Fibroblast of peridontal ligament (primary cell): ENCODE results near the gene HRC.

Source experiments
- DNase-seq: peaks from one replicate; pipeline ENCODE4 v3.0.0-alpha.2; 2010; ENCODE audit errors: extremely low read depth

HRC gene

DNA sequence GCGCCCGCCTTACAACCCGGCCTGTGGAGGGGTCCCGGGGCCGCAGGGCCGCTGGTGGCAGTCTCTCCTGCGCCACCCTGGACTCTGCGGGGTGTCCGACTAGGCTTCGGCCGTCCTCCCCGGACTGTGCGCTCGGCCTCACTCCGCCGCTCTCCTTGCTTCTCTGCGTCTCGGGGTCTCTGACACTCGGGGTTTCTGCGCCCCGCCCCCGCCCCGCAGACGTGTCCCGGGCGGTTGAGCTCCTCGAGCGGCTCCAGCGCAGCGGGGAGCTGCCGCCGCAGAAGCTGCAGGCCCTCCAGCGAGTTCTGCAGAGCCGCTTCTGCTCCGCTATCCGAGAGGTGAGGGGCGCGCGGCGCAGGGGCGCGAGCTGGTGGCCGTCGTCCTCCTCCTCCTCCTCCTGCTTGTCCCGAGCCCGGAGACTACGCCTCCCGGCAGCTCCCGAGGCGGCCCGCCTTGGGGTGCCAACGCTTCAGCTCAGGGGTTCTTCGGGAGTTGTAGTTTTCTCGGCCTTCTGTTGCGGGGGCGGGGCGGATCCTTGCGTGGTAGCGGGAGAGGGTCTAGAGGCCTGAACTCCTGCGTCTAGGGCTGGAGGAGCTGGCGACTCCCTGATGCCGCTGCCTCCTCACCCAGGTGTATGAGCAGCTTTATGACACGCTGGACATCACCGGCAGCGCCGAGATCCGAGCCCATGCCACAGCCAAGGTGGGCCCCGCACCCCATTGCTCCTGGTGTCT is 40.4 kb downstream of the HRC start:
- DNase-seq: peak; percentile 45

GRCh38 chr19:49113762-49114629 is 41.2 kb downstream of the HRC start, which contains the start of gene LIN7B:
Gene LIN7B, plus strand, starts transcription at chr19:49114370. Its CDS starts 35 bp downstream, at chr19:49114405.
- peak; percentile 42 for DNase-seq

- no peak for DNase-seq
Observed at GRCh38 chr19:49111218-49111998, 43.8 kb downstream of the HRC start.

DNA sequence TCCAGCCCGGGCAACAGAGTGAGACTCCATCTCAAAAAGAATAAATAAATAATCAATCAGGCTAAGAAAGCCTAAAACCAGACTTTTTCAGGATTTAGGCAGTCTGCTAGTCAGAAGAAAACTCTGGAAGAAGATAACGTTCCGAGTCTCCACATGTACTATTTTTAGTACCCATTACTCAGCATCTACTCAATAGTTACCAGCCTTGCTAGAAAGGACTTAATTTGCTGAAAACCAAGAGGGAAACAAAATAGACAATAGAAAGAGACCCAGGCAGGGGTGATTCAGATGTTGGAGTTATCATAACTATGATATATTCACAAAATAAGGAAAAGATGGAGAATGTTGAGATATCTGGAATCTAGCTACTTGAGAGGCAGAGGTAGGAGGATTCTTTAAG is 44.6 kb downstream of the HRC start:
- DNase-seq: peak; percentile 68

DNA sequence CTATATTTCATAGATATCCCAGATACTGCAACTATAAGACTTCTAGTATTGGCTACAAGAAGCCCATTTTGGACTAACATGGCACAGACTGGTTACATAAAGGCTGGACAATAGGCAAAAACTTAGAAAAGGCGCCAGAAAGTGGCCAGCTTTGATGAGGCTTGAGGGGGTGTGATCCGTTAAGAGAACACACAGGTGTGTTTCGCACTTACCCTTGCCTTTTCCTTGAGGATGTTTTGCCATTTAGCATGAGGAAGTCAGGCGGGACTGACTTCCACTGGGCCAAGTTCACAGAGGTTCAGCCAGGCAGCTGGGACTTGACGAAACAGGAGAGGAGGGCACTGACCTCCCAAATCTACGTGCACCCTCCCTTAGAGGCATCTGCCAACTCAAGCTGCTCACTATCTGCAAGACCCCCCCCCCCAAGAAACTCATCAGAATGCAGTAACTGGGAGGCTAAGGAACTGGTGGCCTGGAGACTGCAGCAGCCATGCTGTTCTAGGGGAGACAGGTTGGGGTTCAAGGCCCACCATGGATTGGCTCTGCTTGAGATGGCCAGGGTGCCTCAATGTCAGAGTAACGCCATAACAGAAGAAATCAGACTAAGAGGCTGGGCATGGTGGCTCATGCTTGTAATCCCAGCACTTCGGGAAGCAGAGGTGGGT is 45.5 kb downstream of the HRC start:
- DNase-seq: no peak

GRCh38 chr19:49109051-49109450 is 46.1 kb downstream of the HRC start:
- DNase-seq: no peak

DNA sequence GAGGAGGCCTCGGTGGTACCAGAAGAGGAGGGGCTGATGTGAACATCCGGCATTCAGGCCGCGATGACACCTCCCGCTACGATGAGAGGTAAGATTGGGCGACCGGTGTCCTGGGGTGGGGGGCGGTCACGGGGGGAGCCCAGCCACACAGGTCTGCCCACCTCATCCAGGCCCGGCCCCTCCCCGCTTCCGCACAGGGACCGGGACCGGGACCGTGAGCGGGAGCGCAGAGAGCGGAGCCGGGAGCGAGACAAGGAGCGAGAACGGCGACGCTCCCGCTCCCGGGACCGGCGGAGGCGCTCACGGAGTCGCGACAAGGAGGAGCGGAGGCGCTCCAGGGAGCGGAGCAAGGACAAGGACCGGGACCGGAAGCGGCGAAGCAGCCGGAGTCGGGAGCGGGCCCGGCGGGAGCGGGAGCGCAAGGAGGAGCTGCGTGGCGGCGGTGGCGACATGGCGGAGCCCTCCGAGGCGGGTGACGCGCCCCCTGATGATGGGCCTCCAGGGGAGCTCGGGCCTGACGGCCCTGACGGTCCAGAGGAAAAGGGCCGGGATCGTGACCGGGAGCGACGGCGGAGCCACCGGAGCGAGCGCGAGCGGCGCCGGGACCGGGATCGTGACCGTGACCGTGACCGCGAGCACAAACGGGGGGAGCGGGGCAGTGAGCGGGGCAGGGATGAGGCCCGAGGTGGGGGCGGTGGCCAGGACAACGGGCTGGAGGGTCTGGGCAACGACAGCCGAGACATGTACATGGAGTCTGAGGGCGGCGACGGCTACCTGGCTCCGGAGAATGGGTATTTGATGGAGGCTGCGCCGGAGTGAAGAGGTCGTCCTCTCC is 47.4 kb downstream of the HRC start:
- DNase-seq: no peak

- peak; percentile 52 for DNase-seq
Observed at GRCh38 chr19:49106648-49107135, 48.5 kb downstream of the HRC start.

DNA sequence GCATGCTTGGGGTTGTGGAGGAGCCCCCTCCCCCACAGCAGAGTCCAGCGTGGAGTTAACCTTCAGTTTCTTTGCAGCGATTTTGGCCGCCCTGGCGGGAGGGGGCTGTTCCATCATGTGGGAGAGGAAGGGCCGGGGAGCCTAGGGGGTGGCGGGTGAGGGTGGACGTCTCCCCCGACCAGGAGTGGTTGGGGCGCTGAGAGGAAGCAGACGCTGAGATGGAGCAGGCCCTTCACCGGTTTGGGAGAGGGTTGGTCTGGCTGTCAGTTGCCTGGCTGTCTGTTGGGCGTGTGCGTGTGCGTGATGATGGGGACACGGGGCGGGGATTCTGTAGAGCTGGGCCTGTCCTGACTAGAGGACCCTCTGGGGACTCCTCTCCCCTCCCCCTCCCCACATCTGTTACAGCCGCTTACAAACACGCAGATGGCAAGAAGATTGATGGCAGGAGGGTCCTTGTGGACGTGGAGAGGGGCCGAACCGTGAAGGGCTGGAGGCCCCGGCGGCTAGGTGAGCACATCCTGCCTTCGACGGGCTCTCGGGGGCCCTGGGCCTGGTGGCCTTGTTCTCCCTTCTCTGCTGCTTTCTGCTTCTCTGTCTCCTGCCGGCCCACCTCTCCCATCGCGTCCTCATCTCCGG is 50.8 kb downstream of the HRC start:
- DNase-seq: no peak

GRCh38 chr19:49103331-49104085 is 51.7 kb downstream of the HRC start:
- DNase-seq: no peak

GRCh38 chr19:49102303-49102702 is 52.9 kb downstream of the HRC start:
- DNase-seq: no peak
